G401 (cell line): Measurements from ENCODE around the gene CCNI. TPM values are rescaled to one million over a fixed set of nuclear protein-coding genes. Genes with fewer than 3 reads are reported as not detected.
"Not testable (repeated sequence)": the region's sequence is repeated elsewhere in the genome, so short reads cannot be mapped to it uniquely, and the experiment has no call there.

Experiments used
- DNase-seq: peaks from one replicate; pipeline ENCODE4 v3.0.0-alpha.2; 2015; ENCODE audit warnings: low spot score
- in situ Hi-C: cut with HindIII; loops from 2 replicates; pipeline ENCODE4 v1.10.0; 2016; ENCODE audit warnings: low sequenced_read_pairs, mixed read lengths
- total RNA-seq: library from RNA; depleted of rRNA; stranded (reverse); fragments of >200 nt; shearing (Covaris generic); gene quantifications from 2 replicates; pipeline ENCODE4 v1.2.3, GENCODE V29; 2014

Gene CCNI
- total RNA-seq, 1 experiment from 2014 or later = 180 TPM

DNA sequence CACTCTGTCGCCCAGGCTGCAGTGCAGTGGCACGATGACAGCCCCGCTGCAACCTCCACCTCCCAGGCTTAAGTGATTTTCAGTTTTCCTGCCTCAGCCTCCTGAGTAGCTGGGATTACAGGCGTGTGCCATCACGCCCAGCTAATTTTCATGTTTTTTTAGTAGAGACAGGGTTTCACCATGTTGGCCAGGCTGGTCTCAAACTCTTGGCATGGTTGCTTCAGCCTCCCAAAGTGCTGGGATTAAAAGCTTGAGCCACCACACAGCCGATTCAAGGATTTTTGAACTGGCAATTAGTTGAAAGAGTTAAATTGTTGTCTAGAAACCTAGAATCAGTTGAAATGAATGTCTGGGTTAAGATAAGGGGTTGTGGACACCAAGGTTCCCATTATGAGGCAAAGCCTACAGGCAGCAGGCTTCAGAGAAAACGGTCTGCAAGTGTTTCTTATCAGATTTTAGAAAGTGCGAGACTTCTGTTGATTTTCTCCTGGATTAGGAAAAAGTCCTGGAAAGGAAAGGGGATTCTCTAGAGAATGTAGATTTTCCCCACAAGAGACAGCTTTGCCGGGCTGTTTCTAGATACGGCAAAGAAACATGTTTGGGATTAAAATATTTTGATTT lies 8.3 kb upstream of the CCNI start:
- DNase-seq = no peak
- in situ Hi-C loops = no loop called here

- in situ Hi-C loops = no loop called here
- peak; percentile 65 for DNase-seq
These were observed 7.3 kb upstream of the CCNI start for GRCh38 chr4:77082886-77083608.

GRCh38 chr4:77080806-77081205 lies 5.0 kb upstream of the CCNI start:
- in situ Hi-C loops, DNase-seq: not testable (repeated sequence)

GRCh38 chr4:77079281-77079680 lies 3.5 kb upstream of the CCNI start:
- in situ Hi-C loops = no loop called here
- DNase-seq = peak; percentile 42

DNA sequence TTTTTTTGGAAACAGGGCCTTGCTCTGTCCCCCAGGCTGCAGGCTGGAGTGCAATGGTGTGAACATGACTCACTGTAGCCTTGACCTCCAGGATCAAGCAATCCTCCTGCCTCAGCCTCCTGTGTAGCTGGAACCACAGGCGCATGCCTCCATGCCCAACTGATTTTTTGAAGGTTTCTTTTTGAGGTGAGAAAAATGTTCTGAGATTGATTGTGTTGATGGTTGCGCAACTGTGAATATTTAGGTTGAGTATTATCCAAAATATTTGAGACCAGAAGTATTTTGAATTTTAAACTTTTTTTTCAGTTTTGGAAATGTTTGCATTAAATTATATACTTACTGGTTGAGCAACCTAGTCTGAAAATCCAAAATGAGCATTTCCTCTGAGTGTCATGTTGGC lies 2.6 kb upstream of the CCNI start:
- in situ Hi-C loops = no loop called here

GRCh38 chr4:77076889-77077635 lies 1.3 kb upstream of the CCNI start:
- in situ Hi-C loops = no loop called here
- no peak for DNase-seq

More for the DNA sequence above, 2.6 kb upstream of the CCNI start:
- no peak for DNase-seq

- DNase-seq = peak; percentile 48
- in situ Hi-C loops = no loop called here
These were observed 571 bp downstream of the CCNI start for GRCh38 chr4:77074981-77075855.

GRCh38 chr4:77074381-77074831 lies 1.4 kb downstream of the CCNI start:
- DNase-seq = no peak
- in situ Hi-C loops = no loop called here

DNA sequence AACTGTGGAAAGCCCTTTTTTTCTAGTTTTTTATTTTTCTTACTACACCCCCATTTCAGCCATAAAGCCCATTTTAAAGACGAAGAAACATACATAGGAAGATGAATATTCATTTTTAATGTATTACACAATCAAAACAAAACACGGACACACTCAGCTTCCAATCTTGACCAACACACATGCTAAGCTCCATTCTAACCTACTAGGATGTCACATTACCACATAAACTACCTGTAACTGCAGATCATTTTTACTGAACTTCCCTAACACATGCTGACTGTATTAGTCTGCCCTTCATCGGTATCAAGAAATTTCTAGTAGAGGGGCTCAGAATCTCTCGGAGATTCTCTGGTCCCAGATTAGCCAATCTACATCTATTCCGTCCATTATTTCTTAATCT lies 1.8 kb downstream of the CCNI start:
- peak; percentile 47 for DNase-seq
- in situ Hi-C loops = no loop called here

DNA sequence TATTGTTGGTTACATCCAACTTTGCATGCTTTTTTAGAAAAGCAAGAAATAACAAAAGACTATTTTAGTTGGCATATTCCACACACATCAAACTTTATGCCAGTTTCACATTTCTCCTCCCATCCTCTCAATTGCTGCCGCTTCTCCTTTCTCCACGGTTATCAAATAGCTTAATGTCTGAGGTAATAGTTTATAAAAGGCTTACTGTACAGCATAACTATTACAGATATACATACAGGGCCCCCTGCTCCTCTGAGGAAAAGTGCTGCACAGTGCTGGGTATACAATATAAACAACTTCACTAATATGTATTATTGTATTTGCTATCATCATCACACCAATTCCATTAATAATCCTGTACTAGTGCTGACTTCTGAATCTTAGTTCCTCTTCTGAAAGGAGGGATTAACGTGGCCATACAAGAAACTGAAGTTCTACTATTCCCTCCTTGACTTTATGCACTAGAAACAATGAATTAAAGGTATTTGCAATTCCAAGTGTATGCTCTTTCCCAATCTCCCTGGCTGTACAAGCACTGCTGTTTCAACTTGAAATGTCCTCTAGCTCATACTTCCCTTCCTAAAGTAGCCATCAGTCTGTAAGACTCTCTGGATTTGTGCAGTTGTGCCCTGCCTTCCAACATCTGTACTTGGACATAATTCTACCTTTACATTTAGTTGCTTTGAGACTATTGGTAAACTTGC lies 2.5 kb downstream of the CCNI start:
- in situ Hi-C loops = no loop called here
- DNase-seq = peak; percentile 53

DNA sequence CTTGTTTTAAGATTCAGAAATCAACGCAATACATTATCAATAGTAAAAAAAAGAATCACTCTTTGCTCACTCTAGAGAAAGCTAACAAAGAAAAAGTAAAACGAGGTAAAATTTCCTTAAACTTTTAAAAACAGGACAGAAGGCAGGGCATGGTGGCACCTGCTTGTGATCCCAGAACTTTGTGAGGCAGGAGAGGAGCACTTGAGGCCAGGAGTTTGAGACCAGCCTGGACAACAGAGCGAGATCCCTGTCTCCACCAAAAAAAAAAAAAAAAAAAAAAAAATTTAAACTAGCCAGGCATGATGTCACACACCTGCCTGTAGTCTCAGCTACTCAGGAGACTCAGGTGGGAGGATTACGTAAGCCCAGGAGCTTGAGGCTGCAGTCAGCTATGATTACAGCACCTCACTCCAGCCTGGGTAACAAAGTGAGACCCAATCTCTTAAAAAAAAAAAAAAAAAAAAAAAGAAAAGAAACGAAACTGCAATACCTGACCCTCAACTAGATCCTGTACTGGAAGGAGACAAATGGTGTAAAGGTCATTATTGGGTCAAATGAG lies 3.5 kb downstream of the CCNI start:
- DNase-seq = peak; percentile 67
- in situ Hi-C loops = no loop called here

- in situ Hi-C loops, DNase-seq: not testable (repeated sequence)
These were observed 6.3 kb downstream of the CCNI start for GRCh38 chr4:77069514-77069913.

GRCh38 chr4:77065382-77065781 lies 10.4 kb downstream of the CCNI start:
- in situ Hi-C loops = no loop called here
- DNase-seq = no peak

DNA sequence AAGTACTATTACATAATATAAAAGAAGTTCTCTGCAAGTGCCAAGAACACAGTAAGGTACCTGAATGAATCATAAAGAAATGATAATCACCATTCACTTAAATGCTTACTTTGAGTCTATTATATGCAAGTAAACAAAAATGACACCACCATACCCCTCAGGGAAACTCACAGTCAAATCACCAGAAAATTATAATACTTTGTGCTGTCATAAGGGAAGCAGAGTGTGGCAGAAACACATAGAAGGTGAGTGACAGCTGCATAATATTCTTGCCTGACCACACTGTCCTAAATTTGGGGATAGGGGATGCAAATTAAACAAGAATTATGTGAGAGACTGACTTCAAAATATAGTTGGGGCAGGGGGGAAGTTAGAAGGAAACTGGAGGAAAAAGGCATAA lies 12.9 kb downstream of the CCNI start:
- DNase-seq = no peak
- in situ Hi-C loops = no loop called here

DNA sequence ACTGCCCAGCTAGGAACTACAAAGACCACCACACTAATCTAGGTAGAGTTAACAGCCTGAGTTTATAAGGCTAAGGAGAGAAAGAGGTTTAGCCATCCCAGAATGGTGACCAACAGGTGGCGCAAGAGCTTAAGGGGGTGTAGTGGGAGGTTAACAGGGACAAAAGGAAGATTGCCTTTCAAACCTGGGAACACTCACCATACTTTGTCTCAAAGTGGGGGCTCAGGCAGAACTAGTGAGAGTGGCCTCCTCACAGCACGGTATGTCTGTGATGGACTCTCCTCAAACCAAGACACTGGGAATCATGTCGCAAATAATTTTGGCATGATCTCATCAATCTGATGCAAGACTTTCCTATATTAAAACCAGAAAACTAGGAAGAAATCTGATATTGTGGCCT lies 23.4 kb downstream of the CCNI start:
- in situ Hi-C loops = loop anchor here (5.0 kb wide), 1 partner anchor 100 kb away; no protein-coding TSS in a partner anchor
- DNase-seq = no peak

DNA sequence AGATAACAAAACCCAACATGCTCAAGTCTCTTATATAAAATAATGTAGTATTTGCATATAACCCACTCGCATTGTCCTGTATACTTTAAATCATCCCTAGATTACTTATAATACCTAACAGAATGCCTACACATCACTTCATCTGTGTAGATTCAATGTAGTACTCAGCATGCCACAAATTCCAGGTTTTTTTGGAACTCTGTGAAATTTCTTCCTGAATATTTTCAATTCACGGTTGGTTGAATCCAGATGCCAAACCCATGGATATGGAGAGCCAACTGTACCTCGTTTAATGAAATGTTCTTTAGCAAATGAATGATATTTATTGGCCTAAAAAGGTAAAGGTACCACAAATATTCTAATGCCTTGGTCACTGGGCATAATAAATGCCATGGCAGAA lies 24.8 kb downstream of the CCNI start:
- in situ Hi-C loops = loop anchor here (5.0 kb wide), 1 partner anchor 101 kb away; no protein-coding TSS in a partner anchor
- DNase-seq = no peak

DNA sequence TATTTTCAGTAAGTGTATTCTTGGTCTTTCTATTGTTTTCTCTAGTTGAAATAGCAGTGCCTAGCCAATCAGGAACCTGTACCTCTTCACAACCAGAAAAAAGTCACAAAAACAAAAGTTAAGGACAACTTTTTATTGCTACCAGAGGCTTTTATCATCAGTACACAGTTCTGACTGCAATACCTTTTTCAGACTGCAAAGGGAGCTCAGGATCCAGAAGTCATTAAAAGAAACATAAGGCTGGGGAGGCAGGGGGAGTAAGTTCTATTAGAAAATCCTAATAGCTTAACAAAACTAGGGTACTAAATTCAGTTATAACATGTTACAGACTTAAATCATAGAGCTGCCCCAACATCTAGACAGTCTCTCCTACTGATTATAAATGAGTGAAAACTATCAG lies 28.8 kb downstream of the CCNI start:
- in situ Hi-C loops = no loop called here
- no peak for DNase-seq

- in situ Hi-C loops = no loop called here
These were observed 30.3 kb downstream of the CCNI start for GRCh38 chr4:77045490-77045889.

More at GRCh38 chr4:77045490-77045889, 30.3 kb downstream of the CCNI start:
- no peak for DNase-seq
